GM10248 (cell line): ENCODE data around the gene CGB8.
"Not testable (repeated sequence)": the region's sequence is repeated elsewhere in the genome, so short reads cannot be mapped to it uniquely, and the experiment has no call there.

Experiments
- CTCF ChIA-PET: fragments of 300-600 bp; sonication (Branson Sonifier 250); formaldehyde crosslinking; extraction: SDS; loops from one replicate; lab custom pipeline; 2021; ENCODE audit warnings: antibody characterized with exemption; lab: Yijun Ruan, JAX
- POLR2A ChIA-PET: fragments of 350-650 bp; sonication (Branson Sonifier 250); formaldehyde crosslinking; extraction: SDS; loops from one replicate; lab custom pipeline; 2020; ENCODE audit warnings: antibody characterized with exemption; lab: Yijun Ruan, JAX
- DNase-seq: peaks from one replicate; pipeline ENCODE4 v3.0.0; 2012; ENCODE audit errors: extremely low spot score
- TF ChIP-seq, protein P1 (sequence below): IDR thresholded peaks from 2 replicates; pipeline ENCODE4 v1.5.1; 2012; ENCODE audit warnings: mild to moderate bottlenecking, low read depth; ENCODE audit errors: extremely low read depth, missing control alignments, control extremely low read depth

Gene CGB8

GRCh38 chr19:49049011-49049410 is at the start of gene CGB8:
TSS of gene CGB8 (minus strand) at chr19:49049111. CDS start at chr19:49048739, 372 bp downstream.
- CTCF ChIA-PET, DNase-seq, POLR2A ChIA-PET: not testable (repeated sequence)

GRCh38 chr19:49097453-49098288 is 48.8 kb upstream of the CGB8 start:
- ChIA-PET CTCF (interaction anchor here (0.6 to 6.6 kb wide), 53 partner anchors 9 to 317 kb away, joined by 3 to 81 read pairs (median 5); partner anchors contain the start of genes CGB2, CGB7, GYS1 and HRC), POLR2A (interaction anchor here (0.6 to 0.9 kb wide), 3 partner anchors 16 to 110 kb away, joined by 6 to 7 read pairs (median 6); partner anchors contain the start of gene LIN7B)
- TF ChIP-seq, protein P1, sequence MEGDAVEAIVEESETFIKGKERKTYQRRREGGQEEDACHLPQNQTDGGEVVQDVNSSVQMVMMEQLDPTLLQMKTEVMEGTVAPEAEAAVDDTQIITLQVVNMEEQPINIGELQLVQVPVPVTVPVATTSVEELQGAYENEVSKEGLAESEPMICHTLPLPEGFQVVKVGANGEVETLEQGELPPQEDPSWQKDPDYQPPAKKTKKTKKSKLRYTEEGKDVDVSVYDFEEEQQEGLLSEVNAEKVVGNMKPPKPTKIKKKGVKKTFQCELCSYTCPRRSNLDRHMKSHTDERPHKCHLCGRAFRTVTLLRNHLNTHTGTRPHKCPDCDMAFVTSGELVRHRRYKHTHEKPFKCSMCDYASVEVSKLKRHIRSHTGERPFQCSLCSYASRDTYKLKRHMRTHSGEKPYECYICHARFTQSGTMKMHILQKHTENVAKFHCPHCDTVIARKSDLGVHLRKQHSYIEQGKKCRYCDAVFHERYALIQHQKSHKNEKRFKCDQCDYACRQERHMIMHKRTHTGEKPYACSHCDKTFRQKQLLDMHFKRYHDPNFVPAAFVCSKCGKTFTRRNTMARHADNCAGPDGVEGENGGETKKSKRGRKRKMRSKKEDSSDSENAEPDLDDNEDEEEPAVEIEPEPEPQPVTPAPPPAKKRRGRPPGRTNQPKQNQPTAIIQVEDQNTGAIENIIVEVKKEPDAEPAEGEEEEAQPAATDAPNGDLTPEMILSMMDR: peak; percentile 97
- peak; percentile 82 for DNase-seq

DNA sequence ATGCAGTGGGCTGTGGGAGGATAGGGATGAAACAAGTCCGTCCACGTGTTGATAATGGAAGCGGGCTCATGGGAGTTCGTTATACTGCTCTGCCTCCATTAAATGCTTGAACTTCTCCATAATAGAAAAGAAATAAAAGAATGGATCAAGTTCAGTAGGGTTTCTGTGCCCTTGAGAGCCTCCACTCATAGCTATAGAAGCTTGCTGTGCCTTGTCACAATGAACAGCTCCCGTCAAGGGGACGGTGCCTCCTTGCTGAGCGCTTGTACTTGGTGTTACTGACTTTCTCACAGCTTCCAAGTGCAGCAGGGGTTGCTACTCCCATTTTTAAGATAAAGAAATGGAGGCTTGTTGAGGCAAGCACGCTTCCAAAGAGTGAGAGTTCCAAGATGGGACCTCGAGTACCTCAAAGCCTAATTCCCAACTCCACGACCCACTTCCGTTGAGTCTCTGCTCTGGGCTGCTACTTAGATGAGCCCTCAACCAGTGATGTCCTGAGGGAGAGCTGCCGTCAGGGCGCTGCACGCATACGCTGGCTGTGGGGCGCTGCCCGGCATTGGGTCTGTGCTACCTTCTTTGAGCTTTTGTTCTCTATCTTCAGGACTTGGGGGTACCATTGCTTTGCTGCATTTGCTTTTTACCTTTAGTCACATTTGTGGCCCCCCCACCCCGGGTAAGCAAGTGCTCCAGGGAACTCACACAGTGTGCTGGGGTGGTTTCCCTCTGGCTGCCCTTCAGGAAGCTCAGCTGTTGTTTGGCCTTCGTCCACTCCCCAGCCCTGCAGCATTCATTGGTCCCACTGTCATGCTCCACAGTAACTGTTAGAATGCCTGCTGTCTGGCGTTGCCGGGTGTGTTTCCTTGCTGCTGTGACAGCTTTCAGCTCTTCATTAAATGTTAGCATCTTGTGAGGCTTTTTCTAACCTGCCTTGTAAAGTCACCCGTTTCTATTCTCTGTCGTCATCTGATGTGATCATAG is 45.9 kb upstream of the CGB8 start:
- TF ChIP-seq, protein P1: no peak

DNA sequence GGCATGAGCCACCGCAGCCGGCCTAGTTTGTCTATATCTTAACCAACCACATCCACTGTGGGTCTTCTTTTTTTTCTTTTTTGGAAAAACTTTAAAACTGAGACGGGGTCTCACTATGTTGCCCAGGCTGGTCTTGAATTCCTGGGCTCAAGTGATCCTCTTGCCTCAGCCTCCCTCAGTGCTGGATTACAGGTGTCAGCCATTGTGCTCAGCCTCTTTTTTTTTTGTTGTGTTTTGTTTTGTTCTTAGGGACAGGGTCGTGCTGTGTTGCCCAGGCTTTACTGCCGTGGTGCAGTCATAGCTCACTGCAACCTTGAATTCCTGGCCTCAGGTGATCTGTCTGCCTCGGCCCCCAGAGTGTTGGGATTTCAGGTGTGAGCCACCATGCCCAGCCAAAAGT is 43.8 kb upstream of the CGB8 start:
- POLR2A ChIA-PET: no interaction called here

More for the DNA sequence above, 45.9 kb upstream of the CGB8 start:
- DNase-seq: no peak
- ChIA-PET POLR2A (interaction anchor here (0.7 to 1.4 kb wide), 2 partner anchors 76 to 129 kb away, joined by 3 to 6 read pairs; no protein-coding TSS in a partner anchor), CTCF (interaction anchor here (1.0 to 6.6 kb wide), 7 partner anchors 11 to 325 kb away, joined by 3 to 81 read pairs (median 5); partner anchors contain the start of gene LIN7B)

DNA sequence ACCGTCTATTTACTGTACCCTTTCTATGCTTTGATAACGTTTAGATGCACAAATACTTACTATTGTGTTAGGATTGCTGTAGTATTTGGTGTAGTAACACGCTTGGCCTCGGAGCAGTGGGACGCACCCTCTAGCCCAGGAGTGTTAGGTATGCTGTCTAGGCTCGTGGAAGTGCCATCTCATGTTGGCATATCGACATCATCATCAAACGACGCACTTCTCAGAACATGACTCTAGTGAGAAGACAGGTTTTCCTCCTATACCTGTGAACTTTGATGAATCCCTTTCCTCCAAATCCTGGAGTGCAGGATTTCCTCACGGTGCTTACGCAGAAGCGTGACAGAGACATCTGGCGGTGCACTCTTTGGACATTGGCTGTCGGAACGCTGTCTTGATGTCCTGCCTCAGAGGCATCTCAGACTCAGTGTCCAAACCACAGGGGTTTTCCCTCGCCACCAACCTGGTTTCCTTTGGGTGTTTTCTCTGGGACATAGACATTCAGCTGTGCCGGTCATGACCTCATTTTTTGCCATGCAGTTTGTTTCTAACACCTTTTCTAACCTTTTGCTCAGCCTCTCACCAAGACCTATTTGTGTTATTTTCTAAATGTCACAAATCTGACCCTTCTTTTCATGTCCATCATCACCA is 42.6 kb upstream of the CGB8 start:
- ChIA-PET POLR2A (interaction anchor here (0.7 kb wide), 1 partner anchor 21 kb away, joined by 4 read pairs; no protein-coding TSS in a partner anchor), CTCF (no interaction called here)
- TF ChIP-seq, protein P1: no peak
- DNase-seq: no peak

More for the DNA sequence above, 43.8 kb upstream of the CGB8 start:
- CTCF ChIA-PET: interaction anchor here (0.8 kb wide), 1 partner anchor 93 kb away, joined by 3 read pairs; no protein-coding TSS in a partner anchor
- TF ChIP-seq, protein P1: no peak
- no peak for DNase-seq

GRCh38 chr19:49086296-49086695 is 37.4 kb upstream of the CGB8 start:
- TF ChIP-seq, protein P1: no peak
- ChIA-PET CTCF (interaction anchor here (1.0 to 3.9 kb wide), 3 partner anchors 11 to 59 kb away, joined by 3 to 30 read pairs (median 3); no protein-coding TSS in a partner anchor), POLR2A (no interaction called here)
- DNase-seq: no peak
